ENCODE data around the gene DNAH10.

DNAH10 gene

DNA sequence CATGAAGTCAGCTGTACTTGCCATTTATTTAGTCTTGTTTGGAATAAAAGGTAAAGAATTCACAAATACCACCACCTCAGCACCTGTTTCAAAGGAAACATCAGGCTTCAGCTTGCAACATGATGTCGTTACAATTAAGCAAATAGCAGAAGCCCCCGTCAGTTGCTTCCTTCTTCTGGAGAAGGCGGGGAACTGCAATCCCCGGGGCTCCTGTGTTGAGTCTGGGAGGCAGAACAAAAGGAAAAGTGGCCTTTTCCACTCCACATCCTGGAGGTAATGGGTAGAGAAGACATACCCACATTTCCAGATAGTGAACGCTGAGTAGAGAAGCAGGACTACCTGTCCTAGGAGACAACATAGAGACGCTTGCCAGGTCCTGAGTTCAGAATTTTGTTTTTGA is 92.8 kb downstream of the DNAH10 start:
- TF ChIP-seq, protein P1, sequence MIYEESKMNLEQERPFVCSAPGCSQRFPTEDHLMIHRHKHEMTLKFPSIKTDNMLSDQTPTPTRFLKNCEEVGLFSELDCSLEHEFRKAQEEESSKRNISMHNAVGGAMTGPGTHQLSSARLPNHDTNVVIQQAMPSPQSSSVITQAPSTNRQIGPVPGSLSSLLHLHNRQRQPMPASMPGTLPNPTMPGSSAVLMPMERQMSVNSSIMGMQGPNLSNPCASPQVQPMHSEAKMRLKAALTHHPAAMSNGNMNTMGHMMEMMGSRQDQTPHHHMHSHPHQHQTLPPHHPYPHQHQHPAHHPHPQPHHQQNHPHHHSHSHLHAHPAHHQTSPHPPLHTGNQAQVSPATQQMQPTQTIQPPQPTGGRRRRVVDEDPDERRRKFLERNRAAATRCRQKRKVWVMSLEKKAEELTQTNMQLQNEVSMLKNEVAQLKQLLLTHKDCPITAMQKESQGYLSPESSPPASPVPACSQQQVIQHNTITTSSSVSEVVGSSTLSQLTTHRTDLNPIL (CRISPR knock-in tag; IDR thresholded peaks at IDR 0.05; ENCODE audit: low read depth): no peak
- TF ChIP-seq OSR1 (CRISPR knock-in tag; IDR thresholded peaks at IDR 0.05) (no peak), ARNTL (CRISPR knock-in tag; IDR thresholded peaks at IDR 0.05; ENCODE audit: borderline replicate concordance, low read depth) (no peak), ISL1 (CRISPR knock-in tag; IDR thresholded peaks at IDR 0.05) (no peak), TOX (CRISPR knock-in tag; IDR thresholded peaks at IDR 0.05; ENCODE audit: borderline replicate concordance) (no peak), CSDC2 (CRISPR knock-in tag; IDR thresholded peaks at IDR 0.05) (no peak), ZNF565 (CRISPR knock-in tag; conservative IDR thresholded peaks at IDR 0.05; ENCODE audit: low read depth) (no peak)
- TF ChIP-seq, protein P2, sequence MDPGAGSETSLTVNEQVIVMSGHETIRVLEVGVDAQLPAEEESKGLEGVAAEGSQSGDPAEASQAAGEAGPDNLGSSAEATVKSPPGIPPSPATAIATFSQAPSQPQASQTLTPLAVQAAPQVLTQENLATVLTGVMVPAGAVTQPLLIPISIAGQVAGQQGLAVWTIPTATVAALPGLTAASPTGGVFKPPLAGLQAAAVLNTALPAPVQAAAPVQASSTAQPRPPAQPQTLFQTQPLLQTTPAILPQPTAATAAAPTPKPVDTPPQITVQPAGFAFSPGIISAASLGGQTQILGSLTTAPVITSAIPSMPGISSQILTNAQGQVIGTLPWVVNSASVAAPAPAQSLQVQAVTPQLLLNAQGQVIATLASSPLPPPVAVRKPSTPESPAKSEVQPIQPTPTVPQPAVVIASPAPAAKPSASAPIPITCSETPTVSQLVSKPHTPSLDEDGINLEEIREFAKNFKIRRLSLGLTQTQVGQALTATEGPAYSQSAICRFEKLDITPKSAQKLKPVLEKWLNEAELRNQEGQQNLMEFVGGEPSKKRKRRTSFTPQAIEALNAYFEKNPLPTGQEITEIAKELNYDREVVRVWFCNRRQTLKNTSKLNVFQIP (CRISPR knock-in tag; IDR thresholded peaks at IDR 0.05; ENCODE audit: borderline replicate concordance, low read depth): no peak
- TF ChIP-seq, protein P3, sequence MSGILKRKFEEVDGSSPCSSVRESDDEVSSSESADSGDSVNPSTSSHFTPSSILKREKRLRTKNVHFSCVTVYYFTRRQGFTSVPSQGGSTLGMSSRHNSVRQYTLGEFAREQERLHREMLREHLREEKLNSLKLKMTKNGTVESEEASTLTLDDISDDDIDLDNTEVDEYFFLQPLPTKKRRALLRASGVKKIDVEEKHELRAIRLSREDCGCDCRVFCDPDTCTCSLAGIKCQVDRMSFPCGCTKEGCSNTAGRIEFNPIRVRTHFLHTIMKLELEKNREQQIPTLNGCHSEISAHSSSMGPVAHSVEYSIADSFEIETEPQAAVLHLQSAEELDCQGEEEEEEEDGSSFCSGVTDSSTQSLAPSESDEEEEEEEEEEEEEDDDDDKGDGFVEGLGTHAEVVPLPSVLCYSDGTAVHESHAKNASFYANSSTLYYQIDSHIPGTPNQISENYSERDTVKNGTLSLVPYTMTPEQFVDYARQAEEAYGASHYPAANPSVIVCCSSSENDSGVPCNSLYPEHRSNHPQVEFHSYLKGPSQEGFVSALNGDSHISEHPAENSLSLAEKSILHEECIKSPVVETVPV (CRISPR knock-in tag; IDR thresholded peaks at IDR 0.05): no peak
- no peak for ATAC-seq

DNA sequence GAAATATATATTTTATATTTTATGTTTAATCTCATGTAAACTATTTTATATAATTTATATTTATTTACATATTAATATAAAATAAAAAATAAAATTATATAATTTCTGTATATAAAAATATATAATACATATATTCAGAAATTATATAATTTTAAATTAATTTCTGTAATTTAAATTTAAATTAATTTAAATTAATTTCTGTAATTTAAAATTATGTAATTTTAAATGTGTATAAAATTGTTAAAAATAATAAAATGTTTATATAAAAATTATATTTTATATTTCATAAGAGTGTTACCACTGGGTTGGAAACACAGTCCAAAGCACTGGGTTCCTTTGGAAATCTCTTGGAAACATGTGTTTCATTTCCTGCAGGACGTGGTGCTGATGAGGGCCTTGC is 94.6 kb downstream of the DNAH10 start:
- TF ChIP-seq, protein P2 (CRISPR knock-in tag; IDR thresholded peaks at IDR 0.05; ENCODE audit: borderline replicate concordance, low read depth): no peak
- no peak for TF ChIP-seq BACH2 (CRISPR knock-in tag; IDR thresholded peaks at IDR 0.05; ENCODE audit: borderline replicate concordance)
- TF ChIP-seq CSDC2 (CRISPR knock-in tag; IDR thresholded peaks at IDR 0.05): no peak
- no peak for TF ChIP-seq RARB (CRISPR knock-in tag; IDR thresholded peaks at IDR 0.05)
- no peak for TF ChIP-seq ZNF565 (CRISPR knock-in tag; conservative IDR thresholded peaks at IDR 0.05; ENCODE audit: low read depth)
- TF ChIP-seq ZC3H10 (CRISPR knock-in tag; IDR thresholded peaks at IDR 0.05): no peak
- TF ChIP-seq, protein P4, sequence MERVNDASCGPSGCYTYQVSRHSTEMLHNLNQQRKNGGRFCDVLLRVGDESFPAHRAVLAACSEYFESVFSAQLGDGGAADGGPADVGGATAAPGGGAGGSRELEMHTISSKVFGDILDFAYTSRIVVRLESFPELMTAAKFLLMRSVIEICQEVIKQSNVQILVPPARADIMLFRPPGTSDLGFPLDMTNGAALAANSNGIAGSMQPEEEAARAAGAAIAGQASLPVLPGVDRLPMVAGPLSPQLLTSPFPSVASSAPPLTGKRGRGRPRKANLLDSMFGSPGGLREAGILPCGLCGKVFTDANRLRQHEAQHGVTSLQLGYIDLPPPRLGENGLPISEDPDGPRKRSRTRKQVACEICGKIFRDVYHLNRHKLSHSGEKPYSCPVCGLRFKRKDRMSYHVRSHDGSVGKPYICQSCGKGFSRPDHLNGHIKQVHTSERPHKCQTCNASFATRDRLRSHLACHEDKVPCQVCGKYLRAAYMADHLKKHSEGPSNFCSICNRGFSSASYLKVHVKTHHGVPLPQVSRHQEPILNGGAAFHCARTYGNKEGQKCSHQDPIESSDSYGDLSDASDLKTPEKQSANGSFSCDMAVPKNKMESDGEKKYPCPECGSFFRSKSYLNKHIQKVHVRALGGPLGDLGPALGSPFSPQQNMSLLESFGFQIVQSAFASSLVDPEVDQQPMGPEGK (CRISPR knock-in tag; IDR thresholded peaks at IDR 0.05; ENCODE audit: borderline replicate concordance): no peak
- TF ChIP-seq, protein P1 (CRISPR knock-in tag; IDR thresholded peaks at IDR 0.05; ENCODE audit: low read depth): no peak
- TF ChIP-seq, protein P5, sequence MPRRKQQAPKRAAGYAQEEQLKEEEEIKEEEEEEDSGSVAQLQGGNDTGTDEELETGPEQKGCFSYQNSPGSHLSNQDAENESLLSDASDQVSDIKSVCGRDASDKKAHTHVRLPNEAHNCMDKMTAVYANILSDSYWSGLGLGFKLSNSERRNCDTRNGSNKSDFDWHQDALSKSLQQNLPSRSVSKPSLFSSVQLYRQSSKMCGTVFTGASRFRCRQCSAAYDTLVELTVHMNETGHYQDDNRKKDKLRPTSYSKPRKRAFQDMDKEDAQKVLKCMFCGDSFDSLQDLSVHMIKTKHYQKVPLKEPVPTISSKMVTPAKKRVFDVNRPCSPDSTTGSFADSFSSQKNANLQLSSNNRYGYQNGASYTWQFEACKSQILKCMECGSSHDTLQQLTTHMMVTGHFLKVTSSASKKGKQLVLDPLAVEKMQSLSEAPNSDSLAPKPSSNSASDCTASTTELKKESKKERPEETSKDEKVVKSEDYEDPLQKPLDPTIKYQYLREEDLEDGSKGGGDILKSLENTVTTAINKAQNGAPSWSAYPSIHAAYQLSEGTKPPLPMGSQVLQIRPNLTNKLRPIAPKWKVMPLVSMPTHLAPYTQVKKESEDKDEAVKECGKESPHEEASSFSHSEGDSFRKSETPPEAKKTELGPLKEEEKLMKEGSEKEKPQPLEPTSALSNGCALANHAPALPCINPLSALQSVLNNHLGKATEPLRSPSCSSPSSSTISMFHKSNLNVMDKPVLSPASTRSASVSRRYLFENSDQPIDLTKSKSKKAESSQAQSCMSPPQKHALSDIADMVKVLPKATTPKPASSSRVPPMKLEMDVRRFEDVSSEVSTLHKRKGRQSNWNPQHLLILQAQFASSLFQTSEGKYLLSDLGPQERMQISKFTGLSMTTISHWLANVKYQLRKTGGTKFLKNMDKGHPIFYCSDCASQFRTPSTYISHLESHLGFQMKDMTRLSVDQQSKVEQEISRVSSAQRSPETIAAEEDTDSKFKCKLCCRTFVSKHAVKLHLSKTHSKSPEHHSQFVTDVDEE (CRISPR knock-in tag; IDR thresholded peaks at IDR 0.05): no peak
- TF ChIP-seq ISL1 (CRISPR knock-in tag; IDR thresholded peaks at IDR 0.05): no peak
- no peak for TF ChIP-seq ZNF8 (CRISPR knock-in tag; IDR thresholded peaks at IDR 0.05)
- no peak for TF ChIP-seq PPARA (CRISPR knock-in tag; IDR thresholded peaks at IDR 0.05; ENCODE audit: borderline replicate concordance)
- no peak for ATAC-seq

DNA sequence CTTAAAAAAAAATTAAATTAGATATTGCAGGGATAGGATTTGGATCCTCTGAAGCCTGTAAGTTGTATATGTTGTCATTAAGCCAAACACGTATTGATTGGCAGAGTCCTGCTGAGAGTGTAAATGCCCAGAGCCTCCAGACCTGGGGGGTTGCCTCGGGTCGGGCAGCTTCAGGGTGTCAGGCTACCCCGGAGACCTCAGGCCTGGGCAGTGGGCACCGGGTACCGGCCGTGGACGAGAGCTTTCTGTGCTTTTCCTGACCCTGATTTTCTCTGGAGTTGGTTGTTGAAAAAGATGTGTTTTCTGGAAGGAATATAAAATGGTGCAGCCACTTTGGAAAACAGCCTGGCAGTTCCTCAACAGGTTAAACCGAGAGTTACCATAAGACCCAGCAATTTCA is 96.1 kb downstream of the DNAH10 start:
- no peak for ATAC-seq
- TF ChIP-seq ZFP30 (CRISPR knock-in tag; IDR thresholded peaks at IDR 0.05): no peak
- no peak for TF ChIP-seq ESRRG (CRISPR knock-in tag; IDR thresholded peaks at IDR 0.05)
- TF ChIP-seq TCF4 (CRISPR knock-in tag; IDR thresholded peaks at IDR 0.05; ENCODE audit: borderline replicate concordance): no peak
- TF ChIP-seq TOX (CRISPR knock-in tag; IDR thresholded peaks at IDR 0.05; ENCODE audit: borderline replicate concordance): no peak
- TF ChIP-seq ZFP3 (CRISPR knock-in tag; IDR thresholded peaks at IDR 0.05): no peak
- no peak for TF ChIP-seq ZNF8 (CRISPR knock-in tag; IDR thresholded peaks at IDR 0.05)
- no peak for TF ChIP-seq ZC3H10 (CRISPR knock-in tag; IDR thresholded peaks at IDR 0.05)
- no peak for TF ChIP-seq ZNF70 (CRISPR knock-in tag; IDR thresholded peaks at IDR 0.05)
